HCT116 (cell line): ENCODE measurements around the gene GOLGA5.

Experiments
- EZH2phosphoT487 ChIP-seq: fragments of 200-600 bp; IDR thresholded peaks from 2 replicates; pipeline ENCODE4 v1.6.1; 2018; ENCODE audit warnings: antibody characterized with exemption, borderline replicate concordance
- TF ChIP-seq, protein P1 (sequence below), 3 experiments: fragments of 200-600 bp in 1 of 3; sonication (generic) in 1 of 3; IDR thresholded peaks in 2 of 3; conservative IDR thresholded peaks in 1 of 3; 2 replicates each; pipeline ENCODE4 v1.5.1; 2012 to 2017; ENCODE audit warnings: low read depth in 2 of 3, low read length in 2 of 3, antibody characterized with exemption in 1 of 3, borderline replicate concordance in 1 of 3, control low read depth in 1 of 3, mild to moderate bottlenecking in 1 of 3, mixed read lengths in 1 of 3, mixed run types in 1 of 3, moderate library complexity in 1 of 3; ENCODE audit not compliant: insufficient read depth in 1 of 3

DNA sequence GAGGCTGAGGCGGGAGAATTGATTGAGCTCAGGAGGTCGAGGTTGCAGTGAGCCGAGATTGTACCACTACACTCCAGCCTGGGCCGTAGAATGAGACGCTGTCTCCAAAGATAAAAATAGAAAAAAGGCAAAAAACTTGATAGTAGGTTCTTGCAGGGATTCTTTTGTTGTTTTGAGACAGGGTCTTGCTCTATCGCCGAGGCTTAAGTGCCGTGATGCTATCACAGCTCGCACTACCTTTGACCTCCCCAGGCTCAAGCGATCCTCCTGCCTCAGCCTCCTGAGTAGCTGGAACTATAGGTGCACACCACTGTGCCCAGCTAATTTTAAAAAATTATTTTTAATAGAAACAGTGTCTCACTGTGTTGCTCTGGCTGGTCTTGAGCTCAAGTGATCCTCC, 4.7 kb downstream of the GOLGA5 start:
- no peak for TF ChIP-seq EZH2phosphoT487
- TF ChIP-seq, protein P1, sequence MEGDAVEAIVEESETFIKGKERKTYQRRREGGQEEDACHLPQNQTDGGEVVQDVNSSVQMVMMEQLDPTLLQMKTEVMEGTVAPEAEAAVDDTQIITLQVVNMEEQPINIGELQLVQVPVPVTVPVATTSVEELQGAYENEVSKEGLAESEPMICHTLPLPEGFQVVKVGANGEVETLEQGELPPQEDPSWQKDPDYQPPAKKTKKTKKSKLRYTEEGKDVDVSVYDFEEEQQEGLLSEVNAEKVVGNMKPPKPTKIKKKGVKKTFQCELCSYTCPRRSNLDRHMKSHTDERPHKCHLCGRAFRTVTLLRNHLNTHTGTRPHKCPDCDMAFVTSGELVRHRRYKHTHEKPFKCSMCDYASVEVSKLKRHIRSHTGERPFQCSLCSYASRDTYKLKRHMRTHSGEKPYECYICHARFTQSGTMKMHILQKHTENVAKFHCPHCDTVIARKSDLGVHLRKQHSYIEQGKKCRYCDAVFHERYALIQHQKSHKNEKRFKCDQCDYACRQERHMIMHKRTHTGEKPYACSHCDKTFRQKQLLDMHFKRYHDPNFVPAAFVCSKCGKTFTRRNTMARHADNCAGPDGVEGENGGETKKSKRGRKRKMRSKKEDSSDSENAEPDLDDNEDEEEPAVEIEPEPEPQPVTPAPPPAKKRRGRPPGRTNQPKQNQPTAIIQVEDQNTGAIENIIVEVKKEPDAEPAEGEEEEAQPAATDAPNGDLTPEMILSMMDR (IDR thresholded peaks at IDR 0.05 in 2 of 3, conservative IDR thresholded peaks at IDR 0.05 in 1 of 3; ENCODE audit: borderline replicate concordance in 1 of 3, insufficient read depth in 1 of 3, low read depth in 2 of 3, low read length in 2 of 3) = no peak
